ENCODE results near the gene LZIC.
A peak's percentile ranks its signal among the peaks of the same experiment; 100 is the strongest.

Gene LZIC

DNA sequence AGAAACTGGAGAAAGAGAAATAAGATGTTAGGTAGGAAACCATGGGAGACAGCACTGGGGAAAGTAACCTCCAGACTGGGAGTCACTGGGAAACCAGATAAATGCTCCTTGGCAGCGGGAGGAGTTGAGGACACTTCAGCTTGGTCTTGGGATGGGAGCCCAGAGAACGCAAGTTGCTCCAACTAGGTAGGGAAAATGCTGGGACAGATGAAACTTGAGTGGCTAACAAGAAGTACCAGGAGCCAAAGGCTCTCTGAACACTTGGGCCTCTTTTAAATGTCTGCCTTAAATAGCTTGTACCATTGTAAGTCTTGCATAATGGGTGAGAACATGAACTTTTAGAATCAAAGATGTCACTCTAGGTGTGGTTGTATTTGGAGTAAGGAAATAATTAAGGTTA lies 3.1 kb upstream of the LZIC start:
- Histone ChIP-seq H3K36me3 (ENCODE audit: insufficient read depth, low read length) (no peaks in the 10 kb centered on the region), H3K27ac (ENCODE audit: low read depth, low read length, poor library complexity, severe bottlenecking) (no peak overlapping the region), H3K9me3 (ENCODE audit: low read length) (no peaks in the 10 kb centered on the region), H3K4me1 (ENCODE audit: insufficient read depth, low read length, severe bottlenecking) (peaks cover 38% of the 10 kb centered on the region), H3K4me2 (ENCODE audit: low read length) (no peak overlapping the region), H4K20me1 (ENCODE audit: insufficient read depth, low read length) (no peaks in the 10 kb centered on the region), H3K9ac (ENCODE audit: low read length) (no peak overlapping the region), H3K79me2 (ENCODE audit: insufficient read depth, low read length) (peaks cover 4% of the 10 kb centered on the region; the same call in 1 of the 2 replicates), H3K4me3 (ENCODE audit: low read depth, low read length, poor library complexity, severe bottlenecking) (no peak overlapping the region), H3K9me2 (ENCODE audit: low read depth, low read length) (no peaks in the 10 kb centered on the region), H2AFZ (ENCODE audit: low read length) (no peak overlapping the region), H3K27me3 (ENCODE audit: insufficient read depth, low read length) (no peaks in the 10 kb centered on the region), H3F3A (ENCODE audit: insufficient read depth, low read length) (no peaks in the 10 kb centered on the region)
- TF ChIP-seq, protein P1, sequence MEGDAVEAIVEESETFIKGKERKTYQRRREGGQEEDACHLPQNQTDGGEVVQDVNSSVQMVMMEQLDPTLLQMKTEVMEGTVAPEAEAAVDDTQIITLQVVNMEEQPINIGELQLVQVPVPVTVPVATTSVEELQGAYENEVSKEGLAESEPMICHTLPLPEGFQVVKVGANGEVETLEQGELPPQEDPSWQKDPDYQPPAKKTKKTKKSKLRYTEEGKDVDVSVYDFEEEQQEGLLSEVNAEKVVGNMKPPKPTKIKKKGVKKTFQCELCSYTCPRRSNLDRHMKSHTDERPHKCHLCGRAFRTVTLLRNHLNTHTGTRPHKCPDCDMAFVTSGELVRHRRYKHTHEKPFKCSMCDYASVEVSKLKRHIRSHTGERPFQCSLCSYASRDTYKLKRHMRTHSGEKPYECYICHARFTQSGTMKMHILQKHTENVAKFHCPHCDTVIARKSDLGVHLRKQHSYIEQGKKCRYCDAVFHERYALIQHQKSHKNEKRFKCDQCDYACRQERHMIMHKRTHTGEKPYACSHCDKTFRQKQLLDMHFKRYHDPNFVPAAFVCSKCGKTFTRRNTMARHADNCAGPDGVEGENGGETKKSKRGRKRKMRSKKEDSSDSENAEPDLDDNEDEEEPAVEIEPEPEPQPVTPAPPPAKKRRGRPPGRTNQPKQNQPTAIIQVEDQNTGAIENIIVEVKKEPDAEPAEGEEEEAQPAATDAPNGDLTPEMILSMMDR (IDR thresholded peaks at IDR 0.05; ENCODE audit: low read length) = no peak
- no peak for TF ChIP-seq EZH2 (IDR thresholded peaks at IDR 0.05; ENCODE audit: borderline replicate concordance, low read length)

- peak overlapping the region; percentile 75 for H3K4me2 ChIP-seq (ENCODE audit: low read length)
- peaks cover 4% of the 10 kb centered on the region; the same call in 1 of the 2 replicates for H3K36me3 ChIP-seq (ENCODE audit: insufficient read depth, low read length)
- no peaks in the 10 kb centered on the region for H3F3A ChIP-seq (ENCODE audit: insufficient read depth, low read length)
- H3K4me3 ChIP-seq (ENCODE audit: low read depth, low read length, poor library complexity, severe bottlenecking) = peak overlapping the region; percentile 96
- no peaks in the 10 kb centered on the region for H3K27me3 ChIP-seq (ENCODE audit: insufficient read depth, low read length)
- H4K20me1 ChIP-seq (ENCODE audit: insufficient read depth, low read length) = no peaks in the 10 kb centered on the region
- H3K9me3 ChIP-seq (ENCODE audit: low read length) = no peaks in the 10 kb centered on the region
- H3K4me1 ChIP-seq (ENCODE audit: insufficient read depth, low read length, severe bottlenecking) = peaks cover 20% of the 10 kb centered on the region
- TF ChIP-seq EZH2 (IDR thresholded peaks at IDR 0.05; ENCODE audit: borderline replicate concordance, low read length) = no peak
- TF ChIP-seq, protein P1 (IDR thresholded peaks at IDR 0.05; ENCODE audit: low read length) = peak; percentile 67
- peak overlapping the region; percentile 99 for H3K9ac ChIP-seq (ENCODE audit: low read length)
- H2AFZ ChIP-seq (ENCODE audit: low read length) = 0 out of 2 replicates have a peak overlapping the region, but pooled peaks have one; percentile 20
- no peaks in the 10 kb centered on the region for H3K9me2 ChIP-seq (ENCODE audit: low read depth, low read length)
- peaks cover 4% of the 10 kb centered on the region; the same call in 1 of the 2 replicates for H3K79me2 ChIP-seq (ENCODE audit: insufficient read depth, low read length)
- H3K27ac ChIP-seq (ENCODE audit: low read depth, low read length, poor library complexity, severe bottlenecking) = peak overlapping the region; percentile 59
These were observed 722 bp downstream of the LZIC start for GRCh38 chr1:9942399-9942938.

- no peaks in the 10 kb centered on the region for H3K9me3 ChIP-seq (ENCODE audit: low read length)
- no peak overlapping the region for H3K9ac ChIP-seq (ENCODE audit: low read length)
- no peak overlapping the region for H2AFZ ChIP-seq (ENCODE audit: low read length)
- H3K4me1 ChIP-seq (ENCODE audit: insufficient read depth, low read length, severe bottlenecking) = peaks cover 9% of the 10 kb centered on the region
- peaks cover 36% of the 10 kb centered on the region for H3K36me3 ChIP-seq (ENCODE audit: insufficient read depth, low read length)
- no peaks in the 10 kb centered on the region for H3K79me2 ChIP-seq (ENCODE audit: insufficient read depth, low read length)
- TF ChIP-seq, protein P1 (IDR thresholded peaks at IDR 0.05; ENCODE audit: low read length) = no peak
- TF ChIP-seq EZH2 (IDR thresholded peaks at IDR 0.05; ENCODE audit: borderline replicate concordance, low read length) = no peak
- H3K27ac ChIP-seq (ENCODE audit: low read depth, low read length, poor library complexity, severe bottlenecking) = no peak overlapping the region
- H3K27me3 ChIP-seq (ENCODE audit: insufficient read depth, low read length) = no peaks in the 10 kb centered on the region
- no peak overlapping the region for H3K4me3 ChIP-seq (ENCODE audit: low read depth, low read length, poor library complexity, severe bottlenecking)
- no peaks in the 10 kb centered on the region for H3K9me2 ChIP-seq (ENCODE audit: low read depth, low read length)
- H3F3A ChIP-seq (ENCODE audit: insufficient read depth, low read length) = peaks cover 3% of the 10 kb centered on the region; the same call in 1 of the 2 replicates
- H4K20me1 ChIP-seq (ENCODE audit: insufficient read depth, low read length) = no peaks in the 10 kb centered on the region
- H3K4me2 ChIP-seq (ENCODE audit: low read length) = no peak overlapping the region
These were observed 13.5 kb downstream of the LZIC start for GRCh38 chr1:9929431-9930385.

Measured in OCI-LY1 (cell line).